ENCODE measurements around the gene TMEM100.

The TMEM100 gene

GRCh38 chr17:55717898-55718735 lies 4.5 kb downstream of the TMEM100 start:
- DNase-seq, result peak; percentile 83

- DNase-seq, result no peak
These were observed 5.2 kb downstream of the TMEM100 start for GRCh38 chr17:55717432-55717831.

- no peak for DNase-seq
These were observed 11.7 kb downstream of the TMEM100 start for GRCh38 chr17:55710829-55711496.

DNA sequence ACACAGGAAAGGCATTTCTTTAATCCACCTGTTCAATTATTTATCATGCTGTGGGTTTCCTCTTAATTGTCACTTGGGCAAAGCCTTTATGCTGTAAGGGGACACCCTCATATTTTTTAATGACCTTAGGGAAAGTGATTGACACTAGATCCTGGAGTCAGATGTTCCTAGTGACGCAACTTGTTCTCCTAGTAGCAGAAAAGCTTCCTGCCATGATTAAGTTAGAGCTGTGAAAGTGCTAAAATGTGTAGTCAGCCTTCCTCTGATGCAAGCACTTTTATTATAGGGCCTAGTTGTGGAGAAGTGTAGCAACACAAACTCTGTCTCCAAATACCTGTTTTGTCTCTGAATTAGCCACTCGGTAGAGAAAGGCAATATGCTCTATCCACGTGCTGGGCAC lies 12.3 kb downstream of the TMEM100 start:
- no peak for DNase-seq

DNA sequence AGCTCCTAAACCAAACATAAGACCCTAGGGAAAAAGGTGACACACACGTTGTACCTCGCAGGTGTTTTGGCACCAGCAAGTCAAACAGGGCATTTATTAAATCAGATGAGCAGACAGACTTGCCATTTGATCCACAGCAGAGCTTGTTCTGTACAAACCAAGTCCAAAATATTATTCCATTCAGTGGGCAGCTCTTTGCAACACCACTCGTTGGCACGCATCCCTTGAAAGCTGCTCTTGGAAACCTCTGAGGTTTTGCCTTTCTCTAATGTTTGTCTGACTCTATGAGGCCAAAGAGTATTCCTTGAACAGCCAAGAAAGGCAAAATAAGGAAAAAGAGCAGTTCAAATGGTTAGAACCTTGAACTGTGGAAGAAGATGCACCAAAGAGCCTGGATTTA lies 12.7 kb downstream of the TMEM100 start:
- no peak for DNase-seq

GRCh38 chr17:55709440-55709839 lies 13.2 kb downstream of the TMEM100 start:
- no peak for DNase-seq

DNA sequence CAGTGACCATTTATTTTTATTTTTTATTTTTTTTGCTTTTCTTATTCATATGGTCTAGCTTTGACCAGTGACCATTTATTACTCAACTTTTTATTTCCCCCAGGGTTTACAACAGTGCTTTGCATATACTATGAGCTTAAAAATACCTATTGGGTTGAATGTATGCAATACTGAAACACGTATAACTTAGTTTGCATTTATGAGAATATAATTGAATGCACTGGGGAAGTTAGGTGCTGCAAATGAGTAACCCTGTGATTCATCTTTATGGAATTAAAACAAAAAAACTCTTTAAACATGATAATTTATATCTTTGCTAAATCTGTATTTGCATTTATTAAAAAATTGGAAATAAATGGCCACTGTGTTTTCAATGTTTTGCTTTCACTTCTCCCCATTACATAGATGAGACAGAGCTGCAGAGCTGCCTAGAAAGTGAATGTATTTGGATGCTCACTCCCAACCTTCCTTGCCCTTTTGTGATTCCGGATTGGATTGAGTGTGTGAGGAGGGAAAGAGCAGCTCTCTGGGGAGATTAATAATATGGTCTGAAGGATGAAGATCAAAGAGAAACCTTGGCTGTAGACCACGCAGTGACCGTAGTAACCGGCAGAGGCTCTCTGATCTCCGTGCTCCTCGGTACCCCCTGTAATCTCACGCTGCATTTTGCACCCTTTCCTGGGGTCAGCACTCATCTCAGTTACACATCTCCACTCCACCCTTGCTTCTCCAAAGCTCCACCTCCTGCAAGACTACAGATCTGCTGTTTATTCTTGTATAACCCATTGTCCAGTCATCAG lies 14.3 kb downstream of the TMEM100 start:
- no peak for DNase-seq

DNA sequence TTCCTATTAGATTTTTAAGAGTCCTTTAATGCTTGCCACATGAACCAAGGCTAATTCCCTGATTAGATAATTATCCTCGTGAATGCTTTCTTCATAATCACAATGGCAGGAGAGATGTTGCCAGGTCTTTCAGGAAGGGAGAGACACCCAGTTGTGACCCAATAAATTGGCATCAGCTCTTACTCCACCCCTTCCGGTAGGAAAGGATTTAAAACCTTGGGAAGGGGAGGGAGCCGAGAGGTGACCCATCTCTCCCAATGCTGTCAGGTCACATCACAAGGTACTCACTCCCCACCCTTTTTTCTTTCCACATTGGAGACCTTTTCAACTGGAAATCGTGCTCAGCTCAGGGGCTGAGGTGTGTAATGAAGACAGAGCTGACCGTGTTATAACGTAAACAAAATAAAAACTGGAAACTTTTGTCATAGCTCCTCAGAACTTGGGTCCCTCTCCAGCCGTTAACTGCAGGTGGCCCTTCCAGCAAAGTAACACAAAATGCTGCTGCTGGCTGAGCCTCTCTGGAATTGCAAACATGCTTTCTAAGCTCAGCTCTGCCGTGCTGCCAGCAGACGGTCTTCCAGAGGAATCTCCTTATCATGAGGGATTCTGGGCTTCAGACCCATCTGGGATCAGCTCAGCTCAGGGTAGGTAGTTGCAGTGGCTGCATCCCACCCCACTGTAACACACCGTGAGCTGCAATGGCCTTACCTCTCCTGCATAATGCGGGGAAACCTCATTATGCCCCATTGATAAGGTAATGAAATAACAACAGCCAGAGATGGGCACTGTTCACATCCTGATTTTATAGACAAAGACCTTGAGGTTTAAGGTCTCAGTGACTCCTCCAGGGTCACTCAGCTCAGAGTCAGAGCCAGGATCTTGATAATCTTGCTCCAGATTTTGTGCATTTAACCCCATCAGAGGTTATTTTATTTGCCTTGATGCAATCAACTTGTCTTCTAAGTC lies 15.6 kb downstream of the TMEM100 start:
- no peak for DNase-seq

GRCh38 chr17:55705847-55706246 lies 16.8 kb downstream of the TMEM100 start:
- DNase-seq, result no peak

DNA sequence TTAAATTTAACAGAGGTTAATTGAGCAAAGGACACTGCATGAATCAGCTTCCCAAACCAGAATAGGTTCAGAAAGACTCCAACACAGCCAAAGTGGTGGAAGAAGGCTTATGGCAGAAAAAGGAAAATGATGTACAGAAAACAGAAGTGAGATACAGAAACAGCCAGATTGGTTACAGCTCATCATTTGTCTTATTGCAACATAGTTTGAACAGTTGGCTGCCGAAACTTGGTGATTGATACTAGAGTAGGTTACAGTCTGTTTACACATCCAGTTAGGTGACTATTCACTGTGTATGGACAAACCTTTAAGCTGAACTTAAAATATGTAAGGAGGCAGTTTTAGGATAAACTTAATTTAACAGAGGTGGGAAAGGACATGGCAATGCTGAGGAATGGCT lies 18.3 kb downstream of the TMEM100 start:
- no peak for DNase-seq

- no peak for DNase-seq
These were observed 20.5 kb downstream of the TMEM100 start for GRCh38 chr17:55702150-55702549.

DNA sequence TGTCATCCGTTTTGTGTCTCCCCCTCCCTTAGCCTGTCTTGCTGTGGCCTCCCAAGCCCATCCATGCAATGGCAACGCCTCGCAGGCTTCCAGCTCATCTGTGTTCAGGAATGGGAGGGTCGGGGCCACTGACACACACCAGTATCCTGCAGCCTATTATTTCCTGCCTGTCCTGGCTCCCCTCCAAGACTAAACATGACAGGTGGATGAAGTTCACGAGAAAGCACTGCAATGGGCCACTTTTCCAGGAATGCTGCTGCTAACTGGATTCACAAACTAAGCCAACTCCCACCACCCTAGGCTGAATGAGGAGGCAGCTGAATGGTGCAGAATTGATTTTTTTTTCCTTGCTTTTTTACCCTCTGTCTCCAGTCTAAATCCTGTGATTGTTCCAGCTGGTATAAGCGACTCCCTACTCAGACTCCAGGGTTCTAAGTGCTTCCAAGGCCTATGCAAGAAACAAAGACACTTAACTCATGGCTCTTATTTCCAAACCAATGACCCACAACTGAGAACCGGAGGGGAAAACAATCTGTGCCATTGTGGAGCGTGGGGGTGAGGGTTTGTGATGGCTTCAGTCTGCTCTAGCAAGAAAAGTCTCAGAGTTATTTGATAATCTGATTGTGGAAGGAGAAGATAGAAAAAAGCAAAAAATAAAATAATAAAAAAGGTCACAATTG lies 23.3 kb downstream of the TMEM100 start:
- no peak for DNase-seq

- no peak for DNase-seq
These were observed 28.3 kb downstream of the TMEM100 start for GRCh38 chr17:55694286-55694910.

- DNase-seq, result no peak
These were observed 29.1 kb downstream of the TMEM100 start for GRCh38 chr17:55693254-55694216.

DNA sequence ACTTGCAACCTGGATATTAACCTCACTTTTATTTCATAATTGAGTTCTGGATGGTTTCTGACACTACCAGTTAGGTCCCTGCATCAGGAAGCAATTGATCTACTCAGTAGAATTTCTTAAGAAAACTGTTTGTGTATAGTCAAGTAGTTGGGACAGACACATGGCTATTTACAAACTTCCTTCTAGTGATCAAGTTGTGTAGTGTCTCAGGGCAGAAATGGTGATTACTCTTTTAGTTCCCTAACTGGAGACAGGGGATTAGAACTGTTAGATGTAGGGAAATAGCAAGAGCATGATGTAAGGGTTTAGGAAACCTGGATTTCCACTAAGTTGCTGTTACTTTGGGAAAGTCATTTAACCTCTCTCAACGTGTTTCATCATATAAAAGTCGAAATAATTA lies 30.4 kb downstream of the TMEM100 start:
- no peak for DNase-seq

DNA sequence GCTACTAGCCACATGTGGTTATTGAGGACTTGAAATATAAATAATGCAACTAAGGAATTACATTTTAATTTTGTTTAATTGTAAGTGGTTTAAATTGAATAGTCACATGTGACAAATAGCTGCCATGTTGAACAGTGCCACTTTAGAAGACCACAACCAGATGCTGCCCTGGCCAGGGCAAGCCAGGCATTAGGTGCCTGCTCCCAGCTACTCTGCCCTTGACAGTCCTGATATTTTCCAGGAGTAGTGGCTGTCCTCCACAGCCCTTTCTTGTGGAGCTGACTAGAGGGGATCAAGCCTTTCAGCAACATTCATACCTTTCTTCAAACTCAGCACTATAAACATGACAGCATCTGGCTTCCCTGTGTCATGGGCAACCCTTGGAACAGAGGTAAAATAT lies 31.0 kb downstream of the TMEM100 start:
- no peak for DNase-seq

- no peak for DNase-seq
These were observed 32.6 kb downstream of the TMEM100 start for GRCh38 chr17:55690105-55690508.

DNA sequence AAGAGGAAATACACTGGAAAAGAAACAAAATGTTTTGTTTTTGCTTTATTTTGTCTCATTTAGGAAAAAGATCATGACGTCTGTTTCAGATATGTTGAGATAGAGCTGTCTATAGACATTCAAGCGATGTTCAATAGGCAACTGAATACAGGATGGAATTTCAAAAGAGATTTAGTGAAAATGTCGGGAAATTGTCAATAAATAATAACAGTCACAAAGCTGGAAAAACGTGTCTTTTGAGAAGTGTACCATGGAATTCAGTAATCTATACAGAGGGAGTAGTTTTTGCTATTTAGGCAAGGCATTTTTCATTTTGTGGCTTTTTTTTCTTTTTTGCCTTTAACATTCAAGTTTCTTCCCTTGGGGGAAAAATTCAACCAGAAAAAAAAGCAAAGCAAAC lies 33.0 kb downstream of the TMEM100 start:
- no peak for DNase-seq

GRCh38 chr17:55688057-55688456 lies 34.6 kb downstream of the TMEM100 start:
- DNase-seq, result no peak

DNA sequence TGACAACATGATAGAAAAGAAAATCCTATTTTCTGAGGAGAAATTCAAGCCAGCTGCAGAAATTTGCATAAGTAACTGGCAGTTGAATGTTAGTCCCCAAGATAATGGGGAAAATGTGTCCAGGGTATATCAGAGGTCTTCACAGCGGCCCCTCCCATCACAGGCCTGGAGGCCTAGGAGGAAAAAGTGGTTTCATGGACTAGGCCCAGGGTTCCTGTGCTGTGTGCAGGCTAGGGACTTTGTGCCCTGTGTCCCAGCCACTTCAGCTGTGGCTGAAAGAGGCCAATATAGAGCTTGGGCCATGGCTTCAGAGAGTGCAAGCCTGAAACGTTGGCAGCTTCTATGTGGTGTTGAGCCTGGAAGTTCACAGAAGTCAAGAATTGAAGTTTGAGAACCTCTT lies 35.6 kb downstream of the TMEM100 start:
- DNase-seq, result no peak
